Neutrophil (primary cell): ENCODE data around the gene HHIPL1.

Experiments used
- H3K27ac ChIP-seq: fragments of 200-600 bp; sonication (generic); 2 replicates; pipeline ENCODE4 v1.5.1; 2016; ENCODE audit warnings: mild to moderate bottlenecking, moderate library complexity
- H3K27me3 ChIP-seq: fragments of 200-600 bp; sonication (generic); 2 replicates; pipeline ENCODE4 v1.6.0; 2016; ENCODE audit warnings: mild to moderate bottlenecking
- H3K36me3 ChIP-seq: fragments of 200-600 bp; sonication (generic); 2 replicates; pipeline ENCODE4 v1.5.1; 2017
- H3K4me1 ChIP-seq, 2 experiments: fragments of 200-600 bp in 1 of 2; sonication (generic) in 1 of 2; 1 replicate in 1 of 2; 2 replicates in 1 of 2; pipeline versions ENCODE4 v1.5.1 to v1.6.1; 2013 to 2016; ENCODE audit warnings: low read depth in 1 of 2, low read length in 1 of 2, mild to moderate bottlenecking in 1 of 2, moderate library complexity in 1 of 2; ENCODE audit not compliant: control insufficient read depth in 1 of 2, insufficient read depth in 1 of 2
- H3K4me3 ChIP-seq, 2 experiments: fragments of 200-600 bp in 1 of 2; sonication (generic) in 1 of 2; 1 replicate in 1 of 2; 2 replicates in 1 of 2; pipeline ENCODE4 v1.5.1; 2013 to 2016; ENCODE audit warnings: low read depth in 1 of 2, low read length in 1 of 2, mild to moderate bottlenecking in 1 of 2, moderate library complexity in 1 of 2
- H3K9me3 ChIP-seq: fragments of 200-600 bp; sonication (generic); 2 replicates; pipeline ENCODE4 v1.5.1; 2016
- TF ChIP-seq, protein P1 (sequence below): fragments of 200-600 bp; sonication (generic); IDR thresholded peaks from 2 replicates; pipeline ENCODE4 v1.5.1; 2016; ENCODE audit warnings: antibody characterized with exemption

Gene HHIPL1

DNA sequence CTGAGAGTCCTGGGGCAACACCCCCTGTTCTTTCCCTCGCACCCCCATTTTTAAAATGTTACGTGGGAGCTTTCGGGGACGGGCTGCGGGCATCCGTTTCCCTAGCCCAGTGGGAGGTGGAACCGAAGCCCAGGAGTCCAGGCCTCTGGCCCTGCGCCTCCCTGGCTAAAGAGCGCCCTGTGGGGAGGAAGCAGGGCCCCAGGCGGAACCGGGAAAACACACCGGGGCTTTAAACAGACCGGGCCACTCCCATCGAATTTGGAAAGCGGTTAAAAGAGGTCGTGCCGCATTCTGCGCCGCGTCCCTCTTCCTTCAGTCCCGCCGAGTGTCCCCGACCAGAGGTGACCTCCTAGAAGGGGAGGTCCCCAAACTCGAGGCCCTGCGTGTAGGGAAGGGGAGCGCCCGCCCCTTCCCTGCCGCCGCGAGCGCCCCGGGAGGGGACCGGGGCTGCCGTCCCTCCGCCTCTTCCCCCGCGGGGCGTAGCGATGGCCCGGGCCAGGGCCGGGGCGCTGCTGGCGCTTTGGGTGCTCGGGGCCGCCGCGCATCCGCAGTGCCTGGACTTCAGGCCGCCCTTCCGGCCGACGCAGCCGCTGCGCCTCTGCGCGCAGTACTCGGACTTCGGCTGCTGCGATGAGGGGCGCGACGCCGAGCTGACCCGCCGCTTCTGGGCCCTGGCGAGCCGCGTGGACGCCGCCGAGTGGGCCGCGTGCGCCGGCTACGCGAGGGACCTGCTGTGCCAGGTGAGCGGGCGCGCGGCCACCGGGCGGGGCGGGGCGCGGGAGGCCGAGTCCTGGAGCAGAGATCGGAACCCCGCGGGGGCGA is at the start of gene HHIPL1:
Gene HHIPL1 (plus strand): TSS at position 407 of the 822 bp plus-strand sequence. CDS start 79 bp downstream, at position 486.
- TF ChIP-seq, protein P1, sequence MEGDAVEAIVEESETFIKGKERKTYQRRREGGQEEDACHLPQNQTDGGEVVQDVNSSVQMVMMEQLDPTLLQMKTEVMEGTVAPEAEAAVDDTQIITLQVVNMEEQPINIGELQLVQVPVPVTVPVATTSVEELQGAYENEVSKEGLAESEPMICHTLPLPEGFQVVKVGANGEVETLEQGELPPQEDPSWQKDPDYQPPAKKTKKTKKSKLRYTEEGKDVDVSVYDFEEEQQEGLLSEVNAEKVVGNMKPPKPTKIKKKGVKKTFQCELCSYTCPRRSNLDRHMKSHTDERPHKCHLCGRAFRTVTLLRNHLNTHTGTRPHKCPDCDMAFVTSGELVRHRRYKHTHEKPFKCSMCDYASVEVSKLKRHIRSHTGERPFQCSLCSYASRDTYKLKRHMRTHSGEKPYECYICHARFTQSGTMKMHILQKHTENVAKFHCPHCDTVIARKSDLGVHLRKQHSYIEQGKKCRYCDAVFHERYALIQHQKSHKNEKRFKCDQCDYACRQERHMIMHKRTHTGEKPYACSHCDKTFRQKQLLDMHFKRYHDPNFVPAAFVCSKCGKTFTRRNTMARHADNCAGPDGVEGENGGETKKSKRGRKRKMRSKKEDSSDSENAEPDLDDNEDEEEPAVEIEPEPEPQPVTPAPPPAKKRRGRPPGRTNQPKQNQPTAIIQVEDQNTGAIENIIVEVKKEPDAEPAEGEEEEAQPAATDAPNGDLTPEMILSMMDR, result no peak
- Histone ChIP-seq H3K9me3 (no peaks in the 10 kb centered on the region), H3K4me1 (no peaks in the 10 kb centered on the region)

DNA sequence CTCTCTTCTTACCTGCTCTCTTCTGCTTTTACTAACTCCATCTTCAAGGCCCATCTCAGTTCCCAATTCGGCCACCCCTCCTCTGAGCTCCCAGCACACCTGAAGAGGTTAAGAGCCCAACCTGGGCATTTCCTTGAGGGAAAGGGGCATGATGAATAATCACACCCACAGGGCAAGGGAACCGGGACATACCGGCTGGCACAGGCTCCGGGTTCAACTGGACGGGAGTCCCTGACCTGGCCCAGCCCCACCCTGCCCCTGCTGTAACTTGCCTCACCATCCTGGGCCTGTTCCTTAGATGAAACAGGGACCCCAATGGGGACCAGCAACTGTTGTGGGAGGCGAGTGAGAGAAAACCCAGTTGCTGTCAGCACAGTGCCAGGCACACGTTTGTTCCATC is 49.4 kb upstream of the HHIPL1 start:
- H3K27ac ChIP-seq, result no peak overlapping the region
- H3K4me3 ChIP-seq, result no peak overlapping the region

More for the DNA sequence above, at the start of gene HHIPL1:
- peaks cover 50% of the 10 kb centered on the region for H3K27me3 ChIP-seq
- H3K36me3 ChIP-seq, result no peaks in the 10 kb centered on the region
- H3K27ac ChIP-seq, result no peak within 1 kb of the TSS
- H3K4me3 ChIP-seq, result peak within 1 kb of the TSS in 1 of 2 experiments; percentile 21

DNA sequence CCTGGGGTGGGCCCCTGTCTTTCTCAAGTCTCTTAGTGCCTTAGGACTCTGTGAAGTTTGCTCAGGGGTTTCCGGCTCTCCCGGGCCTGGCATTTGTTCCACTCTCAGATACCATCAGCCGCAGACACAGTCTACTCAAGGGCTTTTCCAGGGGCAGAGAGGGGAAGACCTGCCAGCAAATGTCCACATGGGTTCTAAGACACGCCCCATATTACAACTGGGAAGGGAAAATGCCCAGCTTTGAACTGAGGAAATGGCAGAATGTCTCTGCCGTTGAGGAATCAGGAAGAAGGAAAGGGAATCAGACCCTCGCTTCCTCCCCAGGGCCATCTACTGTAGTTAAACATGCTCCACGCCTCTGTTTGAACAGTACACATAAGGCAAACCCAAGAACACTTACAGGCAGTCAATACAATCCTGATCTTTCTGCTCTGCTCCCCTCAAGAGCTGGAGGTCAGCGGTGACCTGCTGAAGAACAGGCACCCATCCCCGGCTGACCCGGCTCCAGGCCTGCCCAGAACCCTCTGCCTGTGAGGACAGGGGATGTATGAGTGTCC is 48.8 kb upstream of the HHIPL1 start:
- Histone ChIP-seq H3K4me1 (no peaks in the 10 kb centered on the region), H3K27ac (no peak overlapping the region), H3K9me3 (no peaks in the 10 kb centered on the region), H3K36me3 (no peaks in the 10 kb centered on the region), H3K4me3 (no peak overlapping the region), H3K27me3 (peaks cover 29% of the 10 kb centered on the region)
- TF ChIP-seq, protein P1, result no peak

More for the DNA sequence above, 49.4 kb upstream of the HHIPL1 start:
- no peaks in the 10 kb centered on the region for H3K9me3 ChIP-seq
- no peaks in the 10 kb centered on the region for H3K36me3 ChIP-seq
- H3K27me3 ChIP-seq, result peaks cover 23% of the 10 kb centered on the region
- TF ChIP-seq, protein P1, result no peak
- H3K4me1 ChIP-seq, result no peaks in the 10 kb centered on the region

DNA sequence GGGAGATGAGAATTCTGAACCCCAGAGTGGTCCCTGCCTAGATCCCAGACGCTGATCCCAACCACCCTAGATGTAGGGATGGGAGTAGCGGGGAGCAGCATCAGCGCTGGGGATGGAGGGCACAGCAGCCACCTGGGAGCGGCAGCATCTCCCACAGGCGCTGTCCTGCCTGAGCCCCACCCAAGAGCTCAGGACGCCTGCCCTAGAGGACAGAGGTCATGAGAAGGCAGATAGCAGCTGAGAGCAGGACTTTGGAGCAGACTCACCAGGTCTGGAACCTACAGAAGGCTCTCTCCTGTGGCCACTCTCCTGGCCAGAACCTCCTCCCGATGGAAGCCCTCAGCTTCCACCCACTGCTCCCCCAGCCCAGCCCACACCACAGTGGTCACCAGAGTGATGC is 48.2 kb upstream of the HHIPL1 start:
- Histone ChIP-seq H3K4me3 (no peak overlapping the region), H3K27ac (no peak overlapping the region), H3K4me1 (no peaks in the 10 kb centered on the region), H3K36me3 (no peaks in the 10 kb centered on the region), H3K27me3 (peaks cover 35% of the 10 kb centered on the region), H3K9me3 (no peaks in the 10 kb centered on the region)
- TF ChIP-seq, protein P1, result no peak

DNA sequence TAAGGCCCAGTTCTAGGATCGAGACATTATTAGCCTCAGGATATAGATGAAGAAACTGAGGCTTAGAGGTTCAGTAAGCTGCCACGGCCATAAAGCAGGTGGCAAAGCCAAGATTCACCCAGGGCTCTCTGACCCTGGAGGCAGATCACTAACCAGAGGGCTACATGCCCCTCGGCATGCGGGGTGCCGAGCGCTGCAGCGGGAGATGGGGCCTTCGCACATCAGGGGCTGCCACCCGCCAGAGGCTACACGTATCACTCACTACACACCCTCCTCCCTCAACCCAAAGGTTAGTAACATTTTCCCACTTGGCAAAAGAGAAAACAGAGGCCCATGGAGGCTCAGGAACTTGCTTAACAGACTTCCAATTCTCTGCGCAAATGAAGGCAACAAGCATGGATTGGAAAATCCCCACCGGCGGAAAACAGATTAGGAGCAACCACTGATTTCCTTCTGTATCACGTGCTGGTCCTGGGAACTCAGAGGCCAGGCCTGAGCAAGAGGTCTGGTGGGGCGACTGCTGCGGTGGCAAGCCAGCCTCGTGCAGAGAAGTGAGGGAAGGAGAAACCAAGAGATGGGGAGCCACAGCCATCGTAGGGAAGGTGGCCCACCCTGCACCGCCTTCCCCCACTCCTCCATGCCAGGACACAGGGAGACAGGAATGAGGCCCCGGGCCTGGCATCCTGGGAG is 46.9 kb upstream of the HHIPL1 start:
- Histone ChIP-seq H3K27me3 (peaks cover 48% of the 10 kb centered on the region), H3K27ac (no peak overlapping the region), H3K4me3 (no peak overlapping the region), H3K4me1 (no peaks in the 10 kb centered on the region), H3K9me3 (no peaks in the 10 kb centered on the region), H3K36me3 (no peaks in the 10 kb centered on the region)
- TF ChIP-seq, protein P1, result no peak
